Tibial nerve (tissue), 4 donors: Measurements from ENCODE around the gene INPP5A. TPM values are rescaled to one million over a fixed set of nuclear protein-coding genes. Genes with fewer than 3 reads are reported as not detected.

Experiments
- DNase-seq, 2 donors: peaks; one replicate each; pipeline ENCODE4 v3.0.0-alpha.2; 2019; ENCODE audit warnings: low spot score in 2 of 2
- H3K27ac ChIP-seq, 4 donors: fragments of 200-600 bp; sonication (generic) in 3 of 4; one replicate each; pipeline ENCODE4 v1.5.1; 2017 to 2019; ENCODE audit warnings: mild to moderate bottlenecking in 1 of 4
- H3K27me3 ChIP-seq, 2 donors: fragments of 200-600 bp; sonication (generic) in 1 of 2; one replicate each; pipeline versions ENCODE4 v1.5.1 to v1.6.0; 2017 to 2019
- H3K36me3 ChIP-seq, 3 donors: fragments of 200-600 bp; sonication (generic); one replicate each; pipeline ENCODE4 v1.5.1; 2018 to 2019
- H3K4me1 ChIP-seq, 4 donors: fragments of 200-600 bp; sonication (generic) in 3 of 4; one replicate each; pipeline ENCODE4 v1.5.1; 2017 to 2019
- H3K4me3 ChIP-seq, 4 donors: fragments of 200-600 bp; sonication (generic) in 3 of 4; one replicate each; pipeline ENCODE4 v1.5.1; 2017 to 2019; ENCODE audit warnings: mild to moderate bottlenecking in 1 of 4, moderate library complexity in 1 of 4
- H3K9me3 ChIP-seq, 4 donors: fragments of 200-600 bp; sonication (generic) in 3 of 4; one replicate each; pipeline ENCODE4 v1.5.1; 2017 to 2019
- CTCF ChIP-seq, 5 experiments: fragments of 200-600 bp in 3 of 5; fragments of 450-650 bp in 2 of 5; sonication (generic) in 3 of 5; IDR thresholded peaks; one replicate each; pipeline ENCODE4 v1.5.1; 2016 to 2019; ENCODE audit warnings: antibody characterized with exemption in 5 of 5, mild to moderate bottlenecking in 3 of 5, moderate library complexity in 2 of 5
- EP300 ChIP-seq, 2 donors: sonication (generic); formaldehyde crosslinking; IDR thresholded peaks; one replicate each; pipeline ENCODE4 v1.6.1; 2017; ENCODE audit warnings: antibody characterized with exemption in 2 of 2, mild to moderate bottlenecking in 1 of 2
- POLR2A ChIP-seq, 2 donors: fragments of 450-650 bp; IDR thresholded peaks; one replicate each; pipeline ENCODE4 v1.6.1; 2017; ENCODE audit warnings: antibody characterized with exemption in 2 of 2, mild to moderate bottlenecking in 2 of 2, moderate library complexity in 2 of 2
- WGBS, 2 donors: methylation state at CpG; one replicate each; pipeline ENCODE4 v1.1.5; 2018; 5-methylcytosine and 5-hydroxymethylcytosine counted together
- total RNA-seq, 4 donors: library from RNA; depleted of rRNA; stranded (reverse); fragments of >200 nt; gene quantifications; one replicate each; pipeline ENCODE4 v1.1.0, GENCODE V29; 2016

INPP5A gene
- total RNA-seq, 4 donors from 2014 or later: 73.8 to 101 (median 86.2) TPM

- H3K27me3 ChIP-seq: no peaks in the 10 kb centered on the region
- no peaks in the 10 kb centered on the region for H3K9me3 ChIP-seq
- H3K4me3 ChIP-seq: no peak overlapping the region
- TF ChIP-seq POLR2A (IDR thresholded peaks at IDR 0.05): no peak
- no peak for TF ChIP-seq EP300 (IDR thresholded peaks at IDR 0.05)
- no peak for TF ChIP-seq CTCF (IDR thresholded peaks at IDR 0.05)
- no peak overlapping the region for H3K27ac ChIP-seq
- H3K36me3 ChIP-seq: peaks cover 0 to 27% (median 0%) of the 10 kb centered on the region in 3 donors
- peaks cover 4 to 29% (median 15%) of the 10 kb centered on the region in 4 donors for H3K4me1 ChIP-seq
- no peak for DNase-seq
- 93% methylated on average over 20 of the region's 20 CpGs for WGBS, 2 donors
Observed at GRCh38 chr10:132688580-132689420, 151.2 kb downstream of the INPP5A start.

- peaks cover 0 to 27% (median 0%) of the 10 kb centered on the region in 3 donors for H3K36me3 ChIP-seq
- WGBS, 2 donors: 92 to 98% methylated on average over 16 to 25 of the region's 25 CpGs
- DNase-seq: no peak
Observed at GRCh38 chr10:132689721-132690360, 152.3 kb downstream of the INPP5A start.

GRCh38 chr10:132690401-132690800, 152.8 kb downstream of the INPP5A start:
- Histone ChIP-seq H3K27ac (no peak overlapping the region), H3K4me3 (no peak overlapping the region), H3K36me3 (peaks cover 0 to 27% (median 0%) of the 10 kb centered on the region in 3 donors), H3K4me1 (peaks cover under 1 to 13% (median 7%) of the 10 kb centered on the region in 4 donors), H3K27me3 (no peaks in the 10 kb centered on the region), H3K9me3 (peaks cover 0 to 8% (median 0%) of the 10 kb centered on the region in 4 donors)
- no peak for DNase-seq
- WGBS, 2 donors: 95 to 97% methylated on average over 7 of the region's 7 CpGs
- TF ChIP-seq EP300 (IDR thresholded peaks at IDR 0.05) (no peak), POLR2A (IDR thresholded peaks at IDR 0.05) (no peak), CTCF (IDR thresholded peaks at IDR 0.05) (no peak)

More at GRCh38 chr10:132689721-132690360, 152.3 kb downstream of the INPP5A start:
- Histone ChIP-seq H3K4me3 (no peak overlapping the region), H3K9me3 (peaks cover 0 to 2% (median 0%) of the 10 kb centered on the region in 4 donors), H3K27ac (no peak overlapping the region), H3K4me1 (peaks cover 4 to 19% (median 11%) of the 10 kb centered on the region in 4 donors), H3K27me3 (no peaks in the 10 kb centered on the region)
- TF ChIP-seq EP300 (IDR thresholded peaks at IDR 0.05): no peak
- TF ChIP-seq POLR2A (IDR thresholded peaks at IDR 0.05): no peak
- no peak for TF ChIP-seq CTCF (IDR thresholded peaks at IDR 0.05)

GRCh38 chr10:132690821-132691610, 153.4 kb downstream of the INPP5A start:
- peaks cover 0 to 9% (median 3%) of the 10 kb centered on the region in 4 donors for H3K4me1 ChIP-seq

GRCh38 chr10:132691711-132692153, 154.1 kb downstream of the INPP5A start:
- DNase-seq: no peak
- H3K4me1 ChIP-seq: peaks cover 0 to 3% (median 0%) of the 10 kb centered on the region in 4 donors
- WGBS, 2 donors: 94 to 97% methylated on average over 48 of the region's 48 CpGs

More at GRCh38 chr10:132690821-132691610, 153.4 kb downstream of the INPP5A start:
- DNase-seq: no peak
- 95 to 97% methylated on average over 56 of the region's 56 CpGs for WGBS, 2 donors
- peaks cover 0 to 27% (median 0%) of the 10 kb centered on the region in 3 donors for H3K36me3 ChIP-seq
- no peak for TF ChIP-seq POLR2A (IDR thresholded peaks at IDR 0.05)
- peaks cover 0 to 9% (median 0%) of the 10 kb centered on the region in 4 donors for H3K9me3 ChIP-seq
- no peak overlapping the region for H3K27ac ChIP-seq
- no peak overlapping the region for H3K4me3 ChIP-seq
- no peaks in the 10 kb centered on the region for H3K27me3 ChIP-seq

More at GRCh38 chr10:132691711-132692153, 154.1 kb downstream of the INPP5A start:
- Histone ChIP-seq H3K9me3 (peaks cover 0 to 9% (median 0%) of the 10 kb centered on the region in 4 donors), H3K4me3 (no peak overlapping the region), H3K36me3 (peaks cover 0 to 29% (median 0%) of the 10 kb centered on the region in 3 donors), H3K27ac (no peak overlapping the region), H3K27me3 (no peaks in the 10 kb centered on the region)
- no peak for TF ChIP-seq POLR2A (IDR thresholded peaks at IDR 0.05)
- TF ChIP-seq CTCF (IDR thresholded peaks at IDR 0.05): no peak
- TF ChIP-seq EP300 (IDR thresholded peaks at IDR 0.05): no peak
